ENCODE results near the gene HOXC11. TPM values are rescaled to one million over a fixed set of nuclear protein-coding genes. Genes with fewer than 3 reads are reported as not detected.

HOXC11 gene
- polyA plus RNA-seq, 3 donors from 2014 or later = not detected

GRCh38 chr12:53976172-53976822, 3.4 kb downstream of the HOXC11 start:
- Mint-ChIP-seq H3K4me3 (peak overlapping the region in 3 of 5 donors; percentile 7 to 77 (median 18)), H3K27me3 (ENCODE audit: low read depth in 3 of 3) (peaks cover 73 to 83% (median 77%) of the 10 kb centered on the region in 3 donors), H3K4me1 (peaks cover 24 to 43% of the 10 kb centered on the region in 2 donors), H3K27ac (peak overlapping the region in 1 of 6 donors; percentile 51), H3K9me3 (peaks cover 0 to 11% (median 0%) of the 10 kb centered on the region in 6 donors), H3K36me3 (peaks cover 0 to 3% (median 0%) of the 10 kb centered on the region in 3 donors)
- no peak for DNase-seq

GRCh38 chr12:53976823-53977595, 4.1 kb downstream of the HOXC11 start:
- Mint-ChIP-seq H3K27me3 (ENCODE audit: low read depth in 3 of 3) (peaks cover 71 to 82% (median 80%) of the 10 kb centered on the region in 3 donors), H3K36me3 (peaks cover 0 to 3% (median 0%) of the 10 kb centered on the region in 3 donors), H3K9me3 (peaks cover 0 to 11% (median 0%) of the 10 kb centered on the region in 6 donors), H3K4me1 (peaks cover 24 to 43% of the 10 kb centered on the region in 2 donors), H3K27ac (no peak overlapping the region), H3K4me3 (peak overlapping the region in 2 of 5 donors; percentile 7 to 27)
- DNase-seq = no peak

GRCh38 chr12:53977596-53978445, 4.9 kb downstream of the HOXC11 start:
- no peak for DNase-seq
- Mint-ChIP-seq H3K4me3 (peak overlapping the region in 1 of 5 donors; percentile 34), H3K27ac (no peak overlapping the region), H3K27me3 (ENCODE audit: low read depth in 3 of 3) (peaks cover 66 to 82% (median 79%) of the 10 kb centered on the region in 3 donors), H3K36me3 (peaks cover 0 to 3% (median 0%) of the 10 kb centered on the region in 3 donors), H3K4me1 (peaks cover 24 to 41% of the 10 kb centered on the region in 2 donors), H3K9me3 (peaks cover 0 to 11% (median 0%) of the 10 kb centered on the region in 6 donors)

- Mint-ChIP-seq H3K4me1 (peaks cover 18 to 33% of the 10 kb centered on the region in 2 donors), H3K4me3 (no peak overlapping the region), H3K27me3 (ENCODE audit: low read depth in 3 of 3) (peaks cover 65 to 84% (median 78%) of the 10 kb centered on the region in 3 donors), H3K27ac (no peak overlapping the region), H3K9me3 (peaks cover 0 to 4% (median 0%) of the 10 kb centered on the region in 6 donors), H3K36me3 (peaks cover 0 to 3% (median 0%) of the 10 kb centered on the region in 3 donors)
- no peak for DNase-seq
These were observed 5.8 kb downstream of the HOXC11 start for GRCh38 chr12:53978477-53979356.

GRCh38 chr12:53980104-53980801, 7.3 kb downstream of the HOXC11 start:
- peak overlapping the region in 1 of 6 donors; percentile 4 for H3K27ac Mint-ChIP-seq
- no peaks in the 10 kb centered on the region for H3K9me3 Mint-ChIP-seq

GRCh38 chr12:53980802-53981496, 8.0 kb downstream of the HOXC11 start:
- Mint-ChIP-seq H3K36me3 (peaks cover 0 to 3% (median 0%) of the 10 kb centered on the region in 3 donors), H3K4me3 (no peak overlapping the region), H3K9me3 (no peaks in the 10 kb centered on the region), H3K27ac (peak overlapping the region in 1 of 6 donors; percentile 4), H3K4me1 (peaks cover 15 to 28% of the 10 kb centered on the region in 2 donors), H3K27me3 (ENCODE audit: low read depth in 3 of 3) (peaks cover 68 to 86% (median 83%) of the 10 kb centered on the region in 3 donors)
- DNase-seq = no peak

More at GRCh38 chr12:53980104-53980801, 7.3 kb downstream of the HOXC11 start:
- no peak for DNase-seq
- peaks cover 0 to 3% (median 0%) of the 10 kb centered on the region in 3 donors for H3K36me3 Mint-ChIP-seq
- H3K4me1 Mint-ChIP-seq = peaks cover 16 to 29% of the 10 kb centered on the region in 2 donors
- peaks cover 65 to 86% (median 83%) of the 10 kb centered on the region in 3 donors for H3K27me3 Mint-ChIP-seq (ENCODE audit: low read depth in 3 of 3)
- H3K4me3 Mint-ChIP-seq = peak overlapping the region in 1 of 5 donors; percentile 49

- Mint-ChIP-seq H3K36me3 (peaks cover 0 to 3% (median 0%) of the 10 kb centered on the region in 3 donors), H3K9me3 (no peaks in the 10 kb centered on the region), H3K27me3 (ENCODE audit: low read depth in 3 of 3) (peaks cover 69 to 87% (median 84%) of the 10 kb centered on the region in 3 donors), H3K4me3 (peak overlapping the region in 1 of 5 donors; percentile 7), H3K4me1 (peaks cover 22 to 33% of the 10 kb centered on the region in 2 donors), H3K27ac (no peak overlapping the region)
- no peak for DNase-seq
These were observed 9.0 kb downstream of the HOXC11 start for GRCh38 chr12:53981634-53982565.

- no peak for DNase-seq
- H3K27ac Mint-ChIP-seq = peak overlapping the region in 1 of 6 donors; percentile 59
- H3K4me1 Mint-ChIP-seq = peaks cover 24 to 28% of the 10 kb centered on the region in 2 donors
- peaks cover 0 to 3% (median 0%) of the 10 kb centered on the region in 3 donors for H3K36me3 Mint-ChIP-seq
- peaks cover 71 to 89% (median 82%) of the 10 kb centered on the region in 3 donors for H3K27me3 Mint-ChIP-seq (ENCODE audit: low read depth in 3 of 3)
- H3K4me3 Mint-ChIP-seq = peak overlapping the region in 1 of 5 donors; percentile 7
- H3K9me3 Mint-ChIP-seq = no peaks in the 10 kb centered on the region
These were observed 10.0 kb downstream of the HOXC11 start for GRCh38 chr12:53982648-53983567.

GRCh38 chr12:53983568-53983949, 10.6 kb downstream of the HOXC11 start:
- H3K36me3 Mint-ChIP-seq = peaks cover 0 to 5% (median 0%) of the 10 kb centered on the region in 3 donors
- H3K27ac Mint-ChIP-seq = peak overlapping the region in 2 of 6 donors; percentile 5 to 59
- DNase-seq = no peak
- peaks cover 24% of the 10 kb centered on the region in 2 donors for H3K4me1 Mint-ChIP-seq
- H3K9me3 Mint-ChIP-seq = no peaks in the 10 kb centered on the region
- H3K27me3 Mint-ChIP-seq (ENCODE audit: low read depth in 3 of 3) = peaks cover 71 to 92% (median 83%) of the 10 kb centered on the region in 3 donors
- H3K4me3 Mint-ChIP-seq = peak overlapping the region in 2 of 5 donors; percentile 7 to 12

Measured in immature natural killer cell (primary cell).